GM12878 (cell line): Measurements from ENCODE around the gene AGBL1.

ENCODE experiments used
- ATF7 ChIP-seq: fragments of 450-650 bp; IDR thresholded peaks from 2 replicates; pipeline ENCODE4 v1.6.1; 2016; ENCODE audit warnings: low read depth, mild to moderate bottlenecking
- CHD1 ChIP-seq: IDR thresholded peaks from 2 replicates; pipeline ENCODE4 v1.6.1; 2012; ENCODE audit warnings: low read depth, low read length, improper control_type of control experiment
- EZH2 ChIP-seq: IDR thresholded peaks from 2 replicates; pipeline ENCODE4 v1.6.1; 2012; ENCODE audit warnings: low read depth, mild to moderate bottlenecking, control low read depth, inconsistent platforms, low read length, borderline replicate concordance; ENCODE audit not compliant: control insufficient read depth
- NFIC ChIP-seq: IDR thresholded peaks from 2 replicates; pipeline ENCODE4 v1.6.1; 2012; ENCODE audit warnings: low read depth, mild to moderate bottlenecking, inconsistent platforms, low read length, moderate library complexity
- NR2F1 ChIP-seq: fragments of 450-650 bp; conservative IDR thresholded peaks from 2 replicates; pipeline ENCODE4 v1.6.1; 2017; ENCODE audit warnings: mild to moderate bottlenecking
- POLR2A ChIP-seq: IDR thresholded peaks from 2 replicates; pipeline ENCODE4 v1.6.1; 2011; ENCODE audit warnings: low read depth, mild to moderate bottlenecking, low read length
- RAD21 ChIP-seq: IDR thresholded peaks from 2 replicates; pipeline ENCODE4 v1.6.1; 2011; ENCODE audit warnings: mild to moderate bottlenecking, low read depth, low read length, moderate library complexity; ENCODE audit not compliant: insufficient read depth
- ZNF24 ChIP-seq: fragments of 450-650 bp; IDR thresholded peaks from 2 replicates; pipeline ENCODE4 v1.6.1; 2017; ENCODE audit warnings: antibody characterized with exemption, mild to moderate bottlenecking
- TF ChIP-seq, protein P1 (sequence below), 3 experiments: IDR thresholded peaks in 2 of 3; conservative IDR thresholded peaks in 1 of 3; 2 replicates each; pipeline ENCODE4 v1.5.1; 2011; ENCODE audit warnings: low read depth in 3 of 3, low read length in 3 of 3, mild to moderate bottlenecking in 3 of 3, control low read depth in 2 of 3, moderate library complexity in 2 of 3, inconsistent platforms in 1 of 3, mixed read lengths in 1 of 3; ENCODE audit not compliant: control insufficient read depth in 2 of 3, insufficient read depth in 1 of 3; ENCODE audit errors: extremely low read depth in 1 of 3

DNA sequence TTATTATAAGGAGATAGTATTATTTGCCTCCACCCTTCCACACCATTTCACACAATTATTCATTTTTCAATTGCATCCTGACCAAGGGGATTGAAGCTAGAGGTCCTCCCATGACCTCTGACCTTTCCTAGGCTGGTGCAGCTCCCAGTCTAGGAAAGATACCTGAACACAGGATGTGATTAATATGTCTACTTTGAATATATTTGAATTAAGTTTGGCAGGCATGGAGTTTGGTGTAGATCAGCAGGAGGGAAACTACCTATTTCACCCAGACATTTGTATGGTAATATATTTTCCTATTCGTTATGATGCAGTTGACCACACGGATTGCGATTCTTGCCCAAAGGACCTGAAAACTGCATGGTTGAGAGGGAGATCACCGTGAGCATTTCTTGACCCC lies 596.3 kb downstream of the AGBL1 start:
- TF ChIP-seq NR2F1 (no peak), EZH2 (no peak), RAD21 (no peak), CHD1 (no peak), NFIC (no peak), POLR2A (no peak), ZNF24 (no peak), ATF7 (no peak)
- TF ChIP-seq, protein P1, sequence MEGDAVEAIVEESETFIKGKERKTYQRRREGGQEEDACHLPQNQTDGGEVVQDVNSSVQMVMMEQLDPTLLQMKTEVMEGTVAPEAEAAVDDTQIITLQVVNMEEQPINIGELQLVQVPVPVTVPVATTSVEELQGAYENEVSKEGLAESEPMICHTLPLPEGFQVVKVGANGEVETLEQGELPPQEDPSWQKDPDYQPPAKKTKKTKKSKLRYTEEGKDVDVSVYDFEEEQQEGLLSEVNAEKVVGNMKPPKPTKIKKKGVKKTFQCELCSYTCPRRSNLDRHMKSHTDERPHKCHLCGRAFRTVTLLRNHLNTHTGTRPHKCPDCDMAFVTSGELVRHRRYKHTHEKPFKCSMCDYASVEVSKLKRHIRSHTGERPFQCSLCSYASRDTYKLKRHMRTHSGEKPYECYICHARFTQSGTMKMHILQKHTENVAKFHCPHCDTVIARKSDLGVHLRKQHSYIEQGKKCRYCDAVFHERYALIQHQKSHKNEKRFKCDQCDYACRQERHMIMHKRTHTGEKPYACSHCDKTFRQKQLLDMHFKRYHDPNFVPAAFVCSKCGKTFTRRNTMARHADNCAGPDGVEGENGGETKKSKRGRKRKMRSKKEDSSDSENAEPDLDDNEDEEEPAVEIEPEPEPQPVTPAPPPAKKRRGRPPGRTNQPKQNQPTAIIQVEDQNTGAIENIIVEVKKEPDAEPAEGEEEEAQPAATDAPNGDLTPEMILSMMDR (IDR thresholded peaks at IDR 0.05 in 2 of 3, conservative IDR thresholded peaks at IDR 0.05 in 1 of 3; ENCODE audit: control insufficient read depth in 2 of 3, extremely low read depth in 1 of 3, insufficient read depth in 1 of 3, low read depth in 3 of 3, low read length in 3 of 3), result no peak
